Fibroblast of skin of abdomen (primary cell): ENCODE data around the gene TKTL1. TPM values are rescaled to one million over a fixed set of nuclear protein-coding genes. Genes with fewer than 3 reads are reported as not detected.
A peak's percentile ranks its signal among the peaks of the same experiment; 100 is the strongest.
"Not testable (repeated sequence)": the region's sequence is repeated elsewhere in the genome, so short reads cannot be mapped to it uniquely, and the experiment has no call there.

ENCODE experiments used
- DNase-seq: peaks from one replicate; pipeline ENCODE4 v3.0.0-alpha.2; 2013
- polyA plus RNA-seq, 2 experiments: library from polyadenylated mRNA; unstranded; fragments of 120-200 nt; gene quantifications; one replicate each; pipeline ENCODE4 v1.2.1, GENCODE V29; 2013; ENCODE audit not compliant: insufficient read length in 2 of 2

The TKTL1 gene
- polyA plus RNA-seq (2013, experiment 1 of 2; ENCODE audit: insufficient read length) = not detected
- polyA plus RNA-seq (2013, experiment 2 of 2; ENCODE audit: insufficient read length) = not detected

- DNase-seq = no peak
Measured at GRCh38 chrX:154295664-154296310, at the start of gene TKTL1. TSS of gene TKTL1 (plus strand) at chrX:154295795. CDS start at chrX:154295860, 65 bp downstream.

- DNase-seq = not testable (repeated sequence)
Measured at GRCh38 chrX:154247377-154248045, 48.1 kb upstream of the TKTL1 start.

- DNase-seq = not testable (repeated sequence)
Measured at GRCh38 chrX:154248076-154248475, 47.5 kb upstream of the TKTL1 start.

- DNase-seq = not testable (repeated sequence)
Measured at GRCh38 chrX:154257282-154257681, 38.3 kb upstream of the TKTL1 start, which contains the start of gene OPN1MW3. TSS of gene OPN1MW3 (plus strand) at chrX:154257582. CDS start at chrX:154257620, 38 bp downstream.

GRCh38 chrX:154258711-154259110 is 36.9 kb upstream of the TKTL1 start:
- not testable (repeated sequence) for DNase-seq

GRCh38 chrX:154263072-154263471 is 32.5 kb upstream of the TKTL1 start:
- not testable (repeated sequence) for DNase-seq

GRCh38 chrX:154269245-154269644 is 26.4 kb upstream of the TKTL1 start:
- DNase-seq = not testable (repeated sequence)

- DNase-seq = not testable (repeated sequence)
Measured at GRCh38 chrX:154284489-154285338, 10.9 kb upstream of the TKTL1 start.

- not testable (repeated sequence) for DNase-seq
Measured at GRCh38 chrX:154286406-154286805, 9.2 kb upstream of the TKTL1 start.

GRCh38 chrX:154294791-154295574 is 612 bp upstream of the TKTL1 start, which contains the start of gene TEX28:
TSS of gene TEX28 (minus strand) at chrX:154295124. CDS start at chrX:154292117, 3,007 bp downstream.
- DNase-seq = no peak

GRCh38 chrX:154296731-154297130 is 1.1 kb downstream of the TKTL1 start:
- DNase-seq = no peak

GRCh38 chrX:154298312-154298711 is 2.7 kb downstream of the TKTL1 start:
- DNase-seq = no peak

GRCh38 chrX:154300816-154301215 is 5.2 kb downstream of the TKTL1 start:
- DNase-seq = no peak

- not testable (repeated sequence) for DNase-seq
Measured at GRCh38 chrX:154302998-154303397, 7.4 kb downstream of the TKTL1 start.

- no peak for DNase-seq
Measured at GRCh38 chrX:154303476-154303875, 7.9 kb downstream of the TKTL1 start.

GRCh38 chrX:154304846-154305245 is 9.3 kb downstream of the TKTL1 start:
- no peak for DNase-seq

- DNase-seq = no peak
Measured at GRCh38 chrX:154305541-154306205, 10.1 kb downstream of the TKTL1 start.

- no peak for DNase-seq
Measured at GRCh38 chrX:154307202-154307601, 11.6 kb downstream of the TKTL1 start.

- DNase-seq = peak; percentile 18
Measured at GRCh38 chrX:154308108-154308946, 12.7 kb downstream of the TKTL1 start.

- no peak for DNase-seq
Measured at GRCh38 chrX:154309041-154309775, 13.6 kb downstream of the TKTL1 start.
